Adipose tissue (tissue), 3 donors: Measurements from ENCODE around the gene CDHR2. TPM values are rescaled to one million over a fixed set of nuclear protein-coding genes. Genes with fewer than 3 reads are reported as not detected.

Experiments
- H3K27ac ChIP-seq: one replicate; pipeline ENCODE4 v1.5.1; 2013; ENCODE audit warnings: low read depth, low read length
- WGBS, 3 donors: extraction: QIAGEN DNeasy Blood & Tissue Kit; methylation state at CpG; one replicate each; pipeline ENCODE4 v1.1.7; 2013; 5-methylcytosine and 5-hydroxymethylcytosine counted together
- polyA plus RNA-seq, 3 donors: library from polyadenylated mRNA; stranded (reverse); fragments of 200-250 nt; gene quantifications; one replicate each; pipeline ENCODE4 v1.2.3, GENCODE V29; 2013
- donor health status: healthy with polysubstance abuse.
- donor health status: Bipolar disorder and iron deficiency.
- donor health status: healthy.

The CDHR2 gene
- polyA plus RNA-seq, 3 donors, result 0.07 to 0.42 (median 0.11) TPM

GRCh38 chr5:176553260-176554085 lies 4.3 kb downstream of the CDHR2 start:
- WGBS, 3 donors, result 56 to 69% (median 66%) methylated on average over 18 of the region's 18 CpGs

DNA sequence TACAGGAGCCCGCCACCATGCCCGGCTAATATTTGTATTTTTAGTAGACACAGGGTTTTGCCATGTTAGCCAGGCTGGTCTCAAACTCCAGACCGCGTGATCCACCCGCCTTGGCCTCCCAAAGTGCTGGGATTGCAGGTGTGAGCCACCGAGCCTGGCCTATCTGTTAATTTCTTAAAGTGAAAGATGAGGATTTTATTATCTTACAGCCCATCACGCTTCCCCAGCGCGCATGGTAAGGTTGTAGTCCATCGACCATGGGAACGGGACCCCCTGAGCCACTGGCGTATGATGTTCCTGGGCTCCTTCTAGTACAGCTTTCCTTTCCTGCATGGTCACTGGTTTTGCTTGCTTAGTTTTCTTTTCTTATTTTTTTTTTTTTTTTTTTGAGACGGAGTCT lies 8.7 kb downstream of the CDHR2 start:
- WGBS, 3 donors, result 95 to 98% (median 96%) methylated on average over 12 of the region's 13 CpGs
- no peak overlapping the region for H3K27ac ChIP-seq

More at GRCh38 chr5:176553260-176554085, 4.3 kb downstream of the CDHR2 start:
- no peak overlapping the region for H3K27ac ChIP-seq

DNA sequence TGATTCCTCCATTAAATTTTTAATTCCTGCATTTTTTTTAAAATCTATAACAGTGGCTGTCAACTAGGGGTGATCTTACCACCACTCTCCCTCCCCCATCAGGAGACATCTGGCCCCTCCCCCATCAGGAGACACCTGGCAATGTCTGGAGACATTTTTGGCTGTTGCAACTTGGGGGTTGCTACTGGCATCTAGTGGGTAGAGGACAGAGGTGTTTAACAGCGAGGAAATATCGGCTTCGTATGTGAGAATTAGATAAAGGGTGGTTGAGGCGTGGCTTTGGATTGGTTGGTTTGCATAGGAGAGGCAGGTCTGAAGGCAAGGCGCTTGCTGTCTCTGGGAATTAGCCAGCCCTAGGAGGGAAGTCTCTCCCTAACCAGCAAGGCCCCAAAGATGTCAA lies 10.5 kb downstream of the CDHR2 start:
- 32 to 41% (median 36%) methylated on average over 5 of the region's 5 CpGs for WGBS, 3 donors
- no peak overlapping the region for H3K27ac ChIP-seq

- H3K27ac ChIP-seq, result no peak overlapping the region
- WGBS, 3 donors, result 57 to 73% (median 62%) methylated on average over 8 of the region's 8 CpGs
Measured at GRCh38 chr5:176560364-176560763, 11.2 kb downstream of the CDHR2 start.

- WGBS, 3 donors, result 74 to 87% (median 85%) methylated on average over 3 of the region's 3 CpGs
- H3K27ac ChIP-seq, result no peak overlapping the region
Measured at GRCh38 chr5:176561259-176561658, 12.1 kb downstream of the CDHR2 start.

GRCh38 chr5:176562189-176562588 lies 13.0 kb downstream of the CDHR2 start:
- H3K27ac ChIP-seq, result no peak overlapping the region
- 51 to 62% (median 53%) methylated on average over 8 to 10 of the region's 10 CpGs for WGBS, 3 donors

DNA sequence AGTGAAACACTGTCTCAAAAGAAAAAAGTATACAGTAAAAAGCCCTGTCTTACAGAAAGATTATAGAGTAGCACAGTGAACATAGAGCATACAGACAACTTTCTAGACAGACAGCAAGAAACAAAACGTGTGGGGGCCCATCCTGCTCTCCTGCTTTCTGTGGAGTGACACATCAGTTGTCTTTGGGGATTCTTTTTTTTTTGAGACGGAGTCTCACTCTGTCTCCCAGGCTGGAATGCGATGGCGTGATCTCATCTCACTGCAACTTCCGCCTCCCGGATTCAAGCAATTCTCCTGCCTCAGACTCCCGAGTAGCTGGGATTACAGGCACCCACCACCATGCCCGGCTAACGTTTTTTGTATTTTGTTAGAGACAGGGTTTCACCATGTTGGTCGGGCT lies 14.9 kb downstream of the CDHR2 start:
- H3K27ac ChIP-seq, result no peak overlapping the region
- 76 to 89% (median 82%) methylated on average over 10 of the region's 10 CpGs for WGBS, 3 donors

DNA sequence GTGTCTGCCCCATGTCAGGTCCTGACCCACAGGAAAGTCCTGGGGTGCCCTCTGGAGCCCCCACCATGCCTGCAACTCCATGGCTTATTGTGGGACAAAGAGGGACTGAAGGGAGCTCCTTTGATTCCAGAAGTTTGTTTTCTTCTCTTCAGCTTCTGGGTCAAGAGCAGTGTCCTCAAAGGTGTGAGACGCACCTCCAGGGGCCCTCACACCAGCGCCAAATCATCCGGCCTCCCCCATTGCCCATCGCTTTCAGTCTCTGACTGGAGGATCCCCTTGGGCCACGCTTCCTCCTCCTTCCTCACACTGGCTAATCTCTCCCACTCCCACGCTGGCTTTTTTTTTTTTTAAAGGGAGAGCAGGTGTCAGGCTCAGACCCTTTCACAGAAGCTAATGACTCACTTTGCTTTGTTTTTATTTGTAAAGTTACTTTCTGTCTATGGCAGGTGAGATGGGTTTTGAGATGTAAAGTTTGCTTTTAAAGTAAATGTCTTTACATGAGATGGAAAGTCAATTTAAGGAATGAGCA lies 16.7 kb downstream of the CDHR2 start:
- WGBS, 3 donors, result 59 to 64% (median 59%) methylated on average over 6 of the region's 6 CpGs
- no peak overlapping the region for H3K27ac ChIP-seq

DNA sequence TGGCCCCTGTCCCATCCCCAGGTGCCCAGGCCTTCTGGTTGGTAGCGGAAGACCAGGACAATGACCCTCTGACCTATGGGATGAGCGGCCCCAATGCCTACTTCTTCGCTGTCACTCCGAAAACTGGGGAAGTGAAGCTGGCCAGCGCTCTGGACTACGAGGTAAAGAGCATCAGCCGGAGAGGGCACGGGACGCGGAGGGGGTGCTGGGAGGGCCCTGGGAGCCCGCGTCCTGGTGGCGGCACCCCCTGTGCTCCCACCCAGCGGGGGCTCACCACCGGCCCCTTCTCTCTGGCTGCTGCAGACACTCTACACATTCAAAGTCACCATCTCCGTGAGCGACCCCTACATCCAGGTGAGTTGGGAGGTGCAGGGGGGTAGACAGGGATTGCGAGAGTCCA lies 19.5 kb downstream of the CDHR2 start:
- 80 to 85% (median 80%) methylated on average over 18 of the region's 18 CpGs for WGBS, 3 donors
- no peak overlapping the region for H3K27ac ChIP-seq

DNA sequence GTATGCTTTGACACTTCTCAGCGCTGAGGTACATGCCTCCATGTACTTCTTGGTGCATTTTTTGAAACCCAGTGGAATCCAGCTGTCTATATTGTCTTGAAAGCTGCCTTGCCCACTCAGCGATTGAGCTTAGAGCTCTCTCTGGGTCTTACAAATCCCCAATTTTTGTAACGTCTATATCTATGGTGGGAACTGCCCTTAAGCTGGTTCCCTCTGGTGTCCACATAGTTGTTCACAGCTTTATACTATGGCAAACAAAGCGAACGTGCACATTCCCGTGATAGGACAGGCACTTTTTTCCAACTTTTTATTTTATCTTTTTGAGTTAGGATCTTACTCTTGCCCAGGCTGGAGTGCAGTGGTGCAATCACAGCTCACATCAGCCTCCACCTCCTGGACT lies 20.9 kb downstream of the CDHR2 start:
- WGBS, 3 donors, result 47 to 52% (median 48%) methylated on average over 6 of the region's 6 CpGs
- no peak overlapping the region for H3K27ac ChIP-seq

DNA sequence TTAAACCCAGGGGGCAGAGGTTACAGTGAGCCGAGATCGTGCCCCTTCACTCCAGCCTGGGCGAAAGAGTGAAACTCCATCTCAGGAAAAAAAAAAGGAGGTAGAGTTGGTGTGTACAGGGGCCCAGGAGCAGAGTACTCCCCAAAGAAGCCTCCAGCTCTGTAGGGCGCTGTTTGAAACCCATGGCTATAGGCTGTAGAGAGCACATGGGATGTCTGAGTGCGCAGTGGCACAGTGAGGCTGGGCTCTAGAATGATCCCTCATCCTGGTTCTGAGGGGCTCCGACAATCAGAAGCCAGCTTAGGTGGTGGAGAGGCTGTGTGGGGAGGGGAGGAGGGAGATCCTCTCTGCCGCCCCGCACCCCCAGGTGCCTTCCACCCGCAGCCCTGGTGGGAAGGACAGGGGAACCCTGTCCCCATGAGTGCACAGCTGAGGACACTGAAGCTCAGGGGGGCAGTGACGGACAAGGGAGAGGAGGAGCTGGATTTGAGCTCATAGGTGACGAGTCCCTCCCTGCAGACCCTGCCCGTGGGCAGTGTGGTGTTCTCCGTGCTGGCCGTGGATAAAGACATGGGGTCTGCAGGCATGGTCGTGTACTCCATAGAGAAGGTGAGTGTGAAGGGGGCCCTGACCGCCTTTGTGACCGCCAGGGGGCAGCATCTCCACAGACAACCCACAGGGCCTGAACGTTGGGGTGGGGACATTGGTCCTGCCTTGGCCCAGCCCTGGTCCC lies 24.6 kb downstream of the CDHR2 start:
- 36 to 44% (median 37%) methylated on average over 18 of the region's 18 CpGs for WGBS, 3 donors
- no peak overlapping the region for H3K27ac ChIP-seq

GRCh38 chr5:176574297-176574591 lies 25.1 kb downstream of the CDHR2 start:
- H3K27ac ChIP-seq, result no peak overlapping the region
- 33 to 58% (median 52%) methylated on average over 10 of the region's 10 CpGs for WGBS, 3 donors

DNA sequence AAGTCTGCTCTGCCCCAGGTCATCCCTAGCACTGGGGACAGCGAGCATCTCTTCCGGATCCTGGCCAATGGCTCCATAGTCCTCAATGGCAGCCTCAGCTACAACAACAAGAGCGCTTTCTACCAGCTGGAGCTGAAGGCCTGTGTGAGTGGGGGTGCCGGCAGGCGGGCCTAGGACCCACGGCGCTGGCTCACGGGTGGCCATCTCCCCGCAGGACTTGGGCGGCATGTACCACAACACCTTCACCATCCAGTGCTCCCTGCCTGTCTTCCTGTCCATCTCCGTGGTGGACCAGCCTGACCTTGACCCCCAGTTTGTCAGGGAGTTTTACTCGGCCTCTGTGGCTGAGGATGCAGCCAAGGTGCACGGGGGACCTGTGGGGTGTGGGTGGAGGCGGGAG lies 25.9 kb downstream of the CDHR2 start:
- 82 to 85% (median 85%) methylated on average over 14 of the region's 14 CpGs for WGBS, 3 donors
- H3K27ac ChIP-seq, result no peak overlapping the region

GRCh38 chr5:176575488-176576422 lies 26.6 kb downstream of the CDHR2 start:
- H3K27ac ChIP-seq, result no peak overlapping the region
- 80 to 83% (median 82%) methylated on average over 37 of the region's 37 CpGs for WGBS, 3 donors

GRCh38 chr5:176577312-176578176 lies 28.4 kb downstream of the CDHR2 start:
- 83 to 87% (median 83%) methylated on average over 32 to 36 of the region's 36 CpGs for WGBS, 3 donors
- no peak overlapping the region for H3K27ac ChIP-seq

DNA sequence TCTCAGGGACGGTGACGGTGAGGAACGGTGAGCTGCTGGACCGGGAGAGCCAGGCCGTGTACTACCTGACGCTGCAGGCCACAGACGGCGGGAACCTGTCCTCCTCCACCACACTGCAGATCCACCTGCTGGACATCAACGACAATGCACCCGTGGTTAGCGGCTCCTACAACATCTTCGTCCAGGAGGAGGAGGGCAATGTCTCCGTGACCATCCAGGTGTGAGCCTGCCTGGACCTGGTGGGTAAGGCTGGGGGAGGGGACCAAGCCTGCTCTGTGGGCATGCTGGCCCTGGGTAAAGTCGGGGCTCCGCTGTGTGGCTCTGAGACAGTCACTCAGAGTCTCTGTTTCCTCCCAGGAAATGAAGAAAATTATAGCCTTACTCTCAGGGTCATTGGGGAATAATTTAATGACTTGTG lies 29.3 kb downstream of the CDHR2 start:
- WGBS, 3 donors, result 10 to 32% (median 30%) methylated on average over 15 of the region's 15 CpGs
- H3K27ac ChIP-seq, result no peak overlapping the region

DNA sequence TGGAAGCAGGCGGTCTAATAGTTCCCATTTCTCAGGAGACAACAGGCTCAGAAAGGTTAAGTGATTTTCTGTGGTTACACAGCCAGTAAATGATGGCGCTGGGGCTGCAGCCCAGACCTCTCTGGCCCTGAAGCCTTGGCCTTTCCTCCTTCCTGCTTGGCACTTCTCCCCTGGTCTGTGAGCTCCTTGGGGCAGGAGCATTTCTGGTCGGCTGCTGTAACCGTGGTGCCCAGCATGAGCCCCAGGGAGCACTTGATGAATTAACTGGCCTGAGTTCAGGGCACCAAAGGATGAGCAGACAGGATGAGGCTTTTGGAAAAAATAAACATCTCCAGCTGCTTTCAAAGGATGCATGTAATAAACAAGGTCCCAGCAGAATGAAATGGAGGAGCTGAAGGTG lies 30.2 kb downstream of the CDHR2 start:
- 55 to 71% (median 63%) methylated on average over 4 of the region's 4 CpGs for WGBS, 3 donors
- no peak overlapping the region for H3K27ac ChIP-seq

DNA sequence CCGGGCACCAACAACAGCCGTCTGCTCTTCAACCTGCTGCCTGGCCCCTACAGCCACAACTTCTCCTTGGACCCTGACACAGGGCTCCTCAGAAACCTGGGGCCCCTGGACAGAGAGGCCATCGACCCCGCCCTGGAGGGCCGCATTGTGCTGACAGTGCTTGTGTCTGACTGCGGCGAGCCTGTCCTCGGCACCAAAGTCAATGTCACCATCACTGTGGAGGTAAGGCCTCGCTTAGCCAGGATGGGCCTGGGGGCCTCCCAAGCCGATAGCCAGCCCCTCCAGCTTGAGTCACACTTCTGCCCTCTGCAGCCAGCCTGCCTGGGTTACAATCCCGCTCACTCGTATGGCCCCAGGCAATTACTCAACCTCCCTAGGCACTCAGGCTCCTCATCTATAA lies 32.2 kb downstream of the CDHR2 start:
- 87 to 90% (median 88%) methylated on average over 11 to 12 of the region's 12 CpGs for WGBS, 3 donors
- no peak overlapping the region for H3K27ac ChIP-seq
